Neutrophil (primary cell): ENCODE data around the gene CCND2.

Source experiments
- H3K27ac ChIP-seq: fragments of 200-600 bp; sonication (generic); 2 replicates; pipeline ENCODE4 v1.5.1; 2016; ENCODE audit warnings: mild to moderate bottlenecking, moderate library complexity
- H3K27me3 ChIP-seq: fragments of 200-600 bp; sonication (generic); 2 replicates; pipeline ENCODE4 v1.6.0; 2016; ENCODE audit warnings: mild to moderate bottlenecking
- H3K36me3 ChIP-seq: fragments of 200-600 bp; sonication (generic); 2 replicates; pipeline ENCODE4 v1.5.1; 2017
- H3K4me1 ChIP-seq, 2 experiments: fragments of 200-600 bp in 1 of 2; sonication (generic) in 1 of 2; 1 replicate in 1 of 2; 2 replicates in 1 of 2; pipeline versions ENCODE4 v1.5.1 to v1.6.1; 2013 to 2016; ENCODE audit warnings: low read depth in 1 of 2, low read length in 1 of 2, mild to moderate bottlenecking in 1 of 2, moderate library complexity in 1 of 2; ENCODE audit not compliant: control insufficient read depth in 1 of 2, insufficient read depth in 1 of 2
- H3K4me3 ChIP-seq, 2 experiments: fragments of 200-600 bp in 1 of 2; sonication (generic) in 1 of 2; 1 replicate in 1 of 2; 2 replicates in 1 of 2; pipeline ENCODE4 v1.5.1; 2013 to 2016; ENCODE audit warnings: low read depth in 1 of 2, low read length in 1 of 2, mild to moderate bottlenecking in 1 of 2, moderate library complexity in 1 of 2
- H3K9me3 ChIP-seq: fragments of 200-600 bp; sonication (generic); 2 replicates; pipeline ENCODE4 v1.5.1; 2016
- CTCF ChIP-seq: fragments of 200-600 bp; sonication (generic); IDR thresholded peaks from 2 replicates; pipeline ENCODE4 v1.5.1; 2016; ENCODE audit warnings: antibody characterized with exemption

CCND2 gene

GRCh38 chr12:4230526-4230925, 43.0 kb upstream of the CCND2 start:
- Histone ChIP-seq H3K4me1 (peaks cover 11 to 15% of the 10 kb centered on the region in 2 experiments), H3K9me3 (no peaks in the 10 kb centered on the region), H3K4me3 (no peak overlapping the region), H3K36me3 (no peaks in the 10 kb centered on the region), H3K27me3 (no peaks in the 10 kb centered on the region), H3K27ac (no peak overlapping the region)
- no peak for TF ChIP-seq CTCF

DNA sequence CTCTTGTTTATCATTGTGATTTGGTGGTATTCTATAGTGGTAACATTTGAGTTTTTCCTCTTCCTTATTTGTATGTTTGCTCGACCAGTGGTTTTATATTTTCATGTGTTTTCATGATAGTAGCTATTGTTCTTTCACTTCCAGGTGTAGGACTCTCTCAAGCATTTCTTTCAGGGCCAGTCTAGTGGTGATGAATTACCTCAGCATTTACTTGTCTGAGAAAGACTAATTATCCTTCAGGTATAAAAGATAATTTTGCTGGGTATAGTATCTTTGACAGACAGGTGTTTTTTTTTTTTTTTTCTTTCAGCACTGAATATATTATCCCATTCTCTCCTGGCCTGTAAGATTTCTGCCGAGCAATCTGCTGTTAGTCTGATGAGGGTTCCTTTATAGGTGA, 35.0 kb upstream of the CCND2 start:
- H3K4me3 ChIP-seq: no peak overlapping the region
- H3K27ac ChIP-seq: no peak overlapping the region
- H3K27me3 ChIP-seq: no peaks in the 10 kb centered on the region
- no peaks in the 10 kb centered on the region for H3K36me3 ChIP-seq
- no peaks in the 10 kb centered on the region for H3K9me3 ChIP-seq
- peaks cover 39 to 40% of the 10 kb centered on the region in 2 experiments for H3K4me1 ChIP-seq
- TF ChIP-seq CTCF: no peak

DNA sequence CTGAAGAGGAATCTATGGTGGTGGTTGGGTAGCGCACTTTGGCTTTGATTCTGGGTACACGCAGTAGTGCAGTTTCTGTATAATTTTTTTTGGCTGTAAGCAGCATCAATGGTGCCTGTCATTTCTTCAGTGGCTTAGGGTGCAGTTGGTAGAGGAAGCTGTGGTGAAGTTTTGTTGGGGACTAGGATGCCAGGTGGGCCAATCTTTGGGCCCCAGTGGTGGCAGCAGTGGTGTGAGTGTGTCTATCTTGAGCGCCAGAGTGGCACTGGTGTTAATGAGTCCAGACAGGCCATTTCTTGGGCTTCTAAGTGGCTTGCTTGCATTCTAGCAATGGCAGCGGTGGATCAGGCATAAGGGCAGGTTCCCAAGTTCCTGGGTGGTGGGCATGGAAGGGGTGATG, 33.8 kb upstream of the CCND2 start:
- no peaks in the 10 kb centered on the region for H3K9me3 ChIP-seq
- peaks cover 50% of the 10 kb centered on the region in 2 experiments for H3K4me1 ChIP-seq
- peak overlapping the region; percentile 47 for H3K27ac ChIP-seq
- H3K36me3 ChIP-seq: no peaks in the 10 kb centered on the region
- no peak overlapping the region for H3K4me3 ChIP-seq
- no peaks in the 10 kb centered on the region for H3K27me3 ChIP-seq
- TF ChIP-seq CTCF: no peak

DNA sequence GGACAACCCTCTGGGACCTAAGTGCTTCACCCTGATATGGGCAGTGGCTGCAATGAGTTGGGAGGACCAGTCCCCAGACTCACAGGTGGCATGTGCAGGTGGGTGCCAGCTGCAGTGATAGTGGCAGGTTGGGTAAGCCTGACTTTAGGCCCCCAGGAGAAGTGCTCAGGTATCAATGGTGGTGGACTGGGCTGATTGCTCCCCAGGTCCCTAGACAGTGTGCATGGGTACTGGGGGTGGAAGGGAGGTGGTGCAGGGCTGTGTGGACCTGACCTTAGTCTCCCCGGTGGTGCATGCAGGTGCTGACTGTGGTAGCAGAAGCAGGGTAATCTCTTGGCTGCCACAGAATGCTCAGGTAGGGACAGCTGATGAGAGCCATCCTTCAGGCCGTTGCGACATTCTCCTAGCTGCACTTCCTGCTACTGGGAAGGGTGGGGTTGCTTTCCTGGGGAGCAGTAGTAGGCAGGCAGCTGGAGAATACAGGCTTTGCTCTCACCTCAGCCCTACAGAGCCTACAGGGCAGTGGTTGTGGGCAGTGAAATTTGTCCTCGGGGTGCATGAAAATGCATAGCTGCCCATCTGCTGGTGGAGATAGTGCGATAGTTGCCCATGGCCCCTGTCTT, 33.3 kb upstream of the CCND2 start:
- H3K36me3 ChIP-seq: no peaks in the 10 kb centered on the region
- no peaks in the 10 kb centered on the region for H3K9me3 ChIP-seq
- no peak for TF ChIP-seq CTCF
- H3K27ac ChIP-seq: peak overlapping the region; percentile 47
- H3K4me1 ChIP-seq: peaks cover 52% of the 10 kb centered on the region in 2 experiments
- no peak overlapping the region for H3K4me3 ChIP-seq
- H3K27me3 ChIP-seq: no peaks in the 10 kb centered on the region

- Histone ChIP-seq H3K27ac (peak overlapping the region; percentile 47), H3K36me3 (no peaks in the 10 kb centered on the region), H3K4me1 (peaks cover 54 to 58% of the 10 kb centered on the region in 2 experiments), H3K27me3 (no peaks in the 10 kb centered on the region), H3K4me3 (no peak overlapping the region), H3K9me3 (no peaks in the 10 kb centered on the region)
- no peak for TF ChIP-seq CTCF
Observed at GRCh38 chr12:4240981-4241380, 32.6 kb upstream of the CCND2 start.
